ENCODE results near the gene ZMIZ1.

- TF ChIP-seq REST (tag by site-specific recombination; IDR thresholded peaks at IDR 0.05), result no peak
- no peak for TF ChIP-seq CTCF (tag by site-specific recombination; IDR thresholded peaks at IDR 0.05)
These were observed 161.6 kb downstream of the ZMIZ1 start for GRCh38 chr10:79230328-79230830.

All from HEK293 (cell line).